DND-41 (cell line): Measurements from ENCODE around the gene CHAT.

Experiments
- EZH2 ChIP-seq: IDR thresholded peaks from 3 replicates; pipeline ENCODE4 v1.6.1; 2012; ENCODE audit warnings: borderline replicate concordance, low read depth, mild to moderate bottlenecking, moderate library complexity, low read length, inconsistent platforms; ENCODE audit not compliant: severe bottlenecking
- TF ChIP-seq, protein P1 (sequence below): IDR thresholded peaks from 2 replicates; pipeline ENCODE4 v1.5.1; 2012; ENCODE audit warnings: borderline replicate concordance, low read length, moderate library complexity, mild to moderate bottlenecking; ENCODE audit not compliant: poor library complexity, severe bottlenecking; ENCODE audit errors: extremely low read depth

DNA sequence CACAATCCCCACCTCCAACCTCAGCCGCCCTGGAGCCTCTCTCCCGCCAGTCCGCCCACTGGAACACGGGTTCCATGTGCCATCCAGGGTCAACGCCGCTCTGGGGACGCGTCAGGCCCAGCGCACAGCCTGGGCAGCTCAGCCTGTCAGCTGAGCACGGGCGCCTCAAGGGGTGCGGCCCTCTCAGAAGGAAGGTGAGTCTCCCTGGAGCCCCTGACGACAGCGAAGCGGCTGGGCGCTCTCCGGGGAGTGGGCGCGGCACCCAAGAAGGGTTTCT, 4.9 kb upstream of the CHAT start:
- TF ChIP-seq, protein P1, sequence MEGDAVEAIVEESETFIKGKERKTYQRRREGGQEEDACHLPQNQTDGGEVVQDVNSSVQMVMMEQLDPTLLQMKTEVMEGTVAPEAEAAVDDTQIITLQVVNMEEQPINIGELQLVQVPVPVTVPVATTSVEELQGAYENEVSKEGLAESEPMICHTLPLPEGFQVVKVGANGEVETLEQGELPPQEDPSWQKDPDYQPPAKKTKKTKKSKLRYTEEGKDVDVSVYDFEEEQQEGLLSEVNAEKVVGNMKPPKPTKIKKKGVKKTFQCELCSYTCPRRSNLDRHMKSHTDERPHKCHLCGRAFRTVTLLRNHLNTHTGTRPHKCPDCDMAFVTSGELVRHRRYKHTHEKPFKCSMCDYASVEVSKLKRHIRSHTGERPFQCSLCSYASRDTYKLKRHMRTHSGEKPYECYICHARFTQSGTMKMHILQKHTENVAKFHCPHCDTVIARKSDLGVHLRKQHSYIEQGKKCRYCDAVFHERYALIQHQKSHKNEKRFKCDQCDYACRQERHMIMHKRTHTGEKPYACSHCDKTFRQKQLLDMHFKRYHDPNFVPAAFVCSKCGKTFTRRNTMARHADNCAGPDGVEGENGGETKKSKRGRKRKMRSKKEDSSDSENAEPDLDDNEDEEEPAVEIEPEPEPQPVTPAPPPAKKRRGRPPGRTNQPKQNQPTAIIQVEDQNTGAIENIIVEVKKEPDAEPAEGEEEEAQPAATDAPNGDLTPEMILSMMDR, result no peak
- no peak for TF ChIP-seq EZH2
